Neural cell (in vitro differentiated cells): ENCODE measurements around the gene MEP1B.

Source experiments
- EP300 ChIP-seq: fragments of 450-650 bp; conservative IDR thresholded peaks from 2 replicates; pipeline ENCODE4 v1.6.1; 2014; ENCODE audit warnings: antibody characterized with exemption, mild to moderate bottlenecking, moderate library complexity; ENCODE audit not compliant: poor library complexity, severe bottlenecking
- TF ChIP-seq, protein P1 (sequence below): fragments of 450-650 bp; IDR thresholded peaks from 2 replicates; pipeline ENCODE4 v1.5.1; 2014; ENCODE audit warnings: antibody characterized with exemption, mild to moderate bottlenecking, moderate library complexity; ENCODE audit not compliant: poor library complexity, severe bottlenecking

DNA sequence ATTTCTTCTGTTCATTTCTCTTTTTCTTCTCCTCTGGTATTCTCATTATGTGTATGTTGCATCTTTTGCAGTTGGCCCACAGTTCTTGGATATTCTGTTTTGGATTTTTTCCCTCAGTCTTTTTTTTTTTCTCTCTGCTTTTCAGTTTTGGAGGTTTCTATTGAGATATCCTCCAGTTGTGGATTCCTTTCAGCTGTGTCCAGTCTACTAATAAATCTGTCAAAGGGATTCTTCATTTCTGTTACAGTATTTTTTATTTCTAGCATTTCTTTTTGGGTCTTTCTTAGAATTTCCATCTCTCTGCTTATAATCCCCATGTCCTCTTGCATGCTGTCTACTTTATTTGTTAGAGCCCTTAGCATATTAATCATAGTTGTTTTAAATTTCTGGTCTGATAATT is 6.3 kb upstream of the MEP1B start:
- TF ChIP-seq, protein P1, sequence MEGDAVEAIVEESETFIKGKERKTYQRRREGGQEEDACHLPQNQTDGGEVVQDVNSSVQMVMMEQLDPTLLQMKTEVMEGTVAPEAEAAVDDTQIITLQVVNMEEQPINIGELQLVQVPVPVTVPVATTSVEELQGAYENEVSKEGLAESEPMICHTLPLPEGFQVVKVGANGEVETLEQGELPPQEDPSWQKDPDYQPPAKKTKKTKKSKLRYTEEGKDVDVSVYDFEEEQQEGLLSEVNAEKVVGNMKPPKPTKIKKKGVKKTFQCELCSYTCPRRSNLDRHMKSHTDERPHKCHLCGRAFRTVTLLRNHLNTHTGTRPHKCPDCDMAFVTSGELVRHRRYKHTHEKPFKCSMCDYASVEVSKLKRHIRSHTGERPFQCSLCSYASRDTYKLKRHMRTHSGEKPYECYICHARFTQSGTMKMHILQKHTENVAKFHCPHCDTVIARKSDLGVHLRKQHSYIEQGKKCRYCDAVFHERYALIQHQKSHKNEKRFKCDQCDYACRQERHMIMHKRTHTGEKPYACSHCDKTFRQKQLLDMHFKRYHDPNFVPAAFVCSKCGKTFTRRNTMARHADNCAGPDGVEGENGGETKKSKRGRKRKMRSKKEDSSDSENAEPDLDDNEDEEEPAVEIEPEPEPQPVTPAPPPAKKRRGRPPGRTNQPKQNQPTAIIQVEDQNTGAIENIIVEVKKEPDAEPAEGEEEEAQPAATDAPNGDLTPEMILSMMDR: no peak
- no peak for TF ChIP-seq EP300
